GM15510 (cell line): ENCODE results near the gene GUCD1.

Experiments
- POLR2A ChIP-seq: IDR thresholded peaks from 3 replicates; pipeline ENCODE4 v1.6.1; 2011; ENCODE audit warnings: borderline replicate concordance; ENCODE audit not compliant: insufficient read length; ENCODE audit errors: extremely low read depth

Gene GUCD1

DNA sequence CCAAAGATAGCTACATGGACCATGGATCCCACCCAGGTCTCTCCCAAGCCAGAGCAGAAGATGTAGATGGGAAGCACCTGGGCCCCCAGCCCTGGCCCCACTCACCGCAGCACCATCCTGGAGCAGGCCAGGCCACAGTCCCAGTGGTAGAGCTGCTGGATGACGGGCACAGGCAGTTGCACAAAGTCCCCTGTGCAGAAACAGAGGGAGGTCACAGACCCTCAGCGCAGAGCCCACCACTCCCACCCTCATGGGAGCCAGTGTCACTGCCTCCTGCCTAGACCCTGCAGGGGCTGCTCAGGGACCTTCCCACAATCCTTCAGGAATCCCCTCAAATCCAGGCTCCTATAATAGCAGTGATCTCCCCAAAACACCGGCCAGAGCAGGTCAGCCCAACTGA lies 6.1 kb downstream of the GUCD1 start:
- no peak for TF ChIP-seq POLR2A

DNA sequence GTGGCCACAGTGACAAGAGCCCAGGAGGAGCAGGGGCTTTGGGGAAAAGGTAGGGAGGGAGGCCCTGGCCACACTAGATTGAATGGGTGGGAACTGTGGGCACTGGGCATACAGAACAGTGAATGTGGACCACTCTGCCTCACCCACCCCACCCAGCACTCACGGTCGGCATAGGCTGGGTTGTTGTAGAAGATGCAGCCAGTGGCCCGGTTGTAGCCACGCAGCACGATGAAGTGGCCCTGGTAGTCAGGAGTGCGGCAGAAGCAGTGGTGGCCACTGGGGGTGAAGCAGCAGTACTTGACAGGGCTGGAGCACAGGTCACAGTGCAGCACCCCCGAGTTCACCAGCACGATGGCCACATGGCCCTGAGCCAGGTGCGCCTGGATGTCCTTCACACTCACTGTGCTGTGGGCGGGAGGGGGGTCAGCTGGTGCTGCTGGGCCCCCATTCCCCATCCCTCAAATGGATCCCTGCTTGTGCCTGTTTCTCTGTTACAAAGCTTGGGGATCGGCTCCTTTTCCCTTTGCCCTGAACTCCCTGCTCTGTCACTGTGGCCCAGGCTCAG lies 11.2 kb downstream of the GUCD1 start:
- no peak for TF ChIP-seq POLR2A

- TF ChIP-seq POLR2A, result no peak
Measured at GRCh38 chr22:24543185-24543601, 11.7 kb downstream of the GUCD1 start.

DNA sequence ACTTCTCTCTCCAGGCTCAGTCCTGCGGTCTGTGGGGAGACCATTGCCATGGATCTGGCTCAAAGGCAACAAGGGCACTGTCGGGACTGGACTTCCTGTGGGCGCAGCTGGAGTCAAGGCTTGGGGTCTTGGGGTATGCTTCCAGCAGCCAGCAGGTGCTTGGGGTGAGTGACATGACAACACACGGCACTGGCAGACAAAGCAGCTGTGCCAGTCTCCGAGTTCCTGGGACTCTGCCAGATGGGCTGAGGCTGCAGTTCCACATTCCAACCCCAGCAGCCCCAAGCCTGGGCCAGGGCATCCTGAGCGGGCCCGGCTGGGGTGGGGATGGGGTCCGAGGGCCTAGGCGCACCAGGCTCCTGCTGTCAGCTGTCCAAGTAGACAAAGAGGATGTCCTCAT lies 12.3 kb downstream of the GUCD1 start:
- TF ChIP-seq POLR2A, result no peak

DNA sequence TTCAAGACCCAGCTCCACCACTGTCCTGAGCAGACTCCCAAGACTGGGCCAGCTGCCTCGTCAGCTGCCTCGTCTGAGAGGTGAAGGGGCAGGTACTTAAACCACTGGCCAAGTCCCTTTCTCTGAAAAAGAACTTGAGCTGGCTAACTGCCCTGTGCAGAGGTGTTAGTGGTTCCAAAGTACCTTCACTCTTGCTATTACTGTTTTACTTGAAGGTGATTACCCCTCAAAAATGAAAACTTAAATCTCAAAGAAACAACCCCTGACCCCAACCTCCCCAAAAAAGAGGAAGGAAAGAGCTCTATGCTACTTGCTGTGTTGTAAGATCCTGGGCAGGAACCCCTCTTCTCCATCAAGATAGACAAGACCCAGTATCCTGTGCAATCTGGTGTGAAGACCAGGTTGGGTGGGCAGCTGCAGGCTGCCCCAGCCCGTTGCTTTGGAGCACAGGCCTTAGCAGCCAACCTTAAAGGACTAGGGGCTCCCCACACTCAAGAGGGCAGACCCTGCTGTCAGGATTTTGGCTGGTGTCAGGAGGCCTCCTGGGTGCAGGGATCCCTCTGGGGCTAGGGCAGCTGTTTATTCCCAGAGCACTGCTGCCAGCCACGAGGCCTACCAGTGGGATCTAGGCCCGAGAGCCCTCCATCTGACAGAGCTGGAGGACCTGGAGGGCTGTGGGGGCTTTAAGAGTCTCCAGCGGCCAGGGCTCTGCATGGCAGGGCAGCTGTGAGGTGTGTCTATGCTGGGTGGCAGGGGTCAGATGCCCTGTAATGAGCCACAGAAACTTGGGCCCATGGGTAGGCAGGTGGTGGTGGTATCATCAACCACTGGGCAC lies 13.0 kb downstream of the GUCD1 start:
- no peak for TF ChIP-seq POLR2A

DNA sequence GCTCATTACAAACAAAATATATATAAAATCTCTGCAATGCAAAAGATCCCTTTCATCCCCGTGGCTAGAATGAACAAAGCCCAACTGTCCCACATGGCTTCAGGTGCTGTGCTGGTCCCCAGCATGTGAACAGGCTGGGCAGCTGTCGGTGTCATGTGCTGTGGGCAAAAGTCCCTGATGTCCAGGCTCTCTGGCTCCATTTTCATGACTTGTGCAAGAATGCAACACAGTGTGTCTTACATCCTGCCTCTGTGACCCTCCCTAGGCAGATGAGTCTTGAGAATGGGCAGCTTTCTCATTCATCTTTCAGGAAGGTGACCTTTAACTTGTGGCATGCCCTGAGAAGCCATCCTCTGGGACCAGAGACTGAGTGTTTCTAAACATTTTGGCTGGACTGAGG lies 14.5 kb downstream of the GUCD1 start:
- no peak for TF ChIP-seq POLR2A

GRCh38 chr22:24536089-24536488 lies 18.8 kb downstream of the GUCD1 start:
- no peak for TF ChIP-seq POLR2A

- TF ChIP-seq POLR2A, result no peak
Measured at GRCh38 chr22:24535348-24535747, 19.6 kb downstream of the GUCD1 start.

DNA sequence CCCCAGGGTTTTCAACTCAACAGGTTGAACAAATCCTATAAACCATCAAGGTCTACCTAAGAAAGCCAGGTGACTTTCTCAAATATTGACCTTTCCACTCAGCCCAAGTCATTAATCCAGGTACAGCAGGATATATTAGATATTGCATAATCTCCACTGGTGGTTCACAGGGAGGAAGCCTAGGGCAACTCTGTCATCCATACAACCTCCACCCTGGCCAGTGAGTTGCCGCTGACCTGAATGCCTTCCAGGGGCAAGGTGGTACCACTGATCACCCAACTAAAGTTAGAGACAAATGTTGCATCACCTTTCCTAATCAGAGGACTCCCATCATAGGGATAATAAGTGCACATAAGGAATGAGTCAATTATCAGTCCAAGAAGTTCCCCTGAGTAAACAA lies 22.9 kb downstream of the GUCD1 start:
- no peak for TF ChIP-seq POLR2A

DNA sequence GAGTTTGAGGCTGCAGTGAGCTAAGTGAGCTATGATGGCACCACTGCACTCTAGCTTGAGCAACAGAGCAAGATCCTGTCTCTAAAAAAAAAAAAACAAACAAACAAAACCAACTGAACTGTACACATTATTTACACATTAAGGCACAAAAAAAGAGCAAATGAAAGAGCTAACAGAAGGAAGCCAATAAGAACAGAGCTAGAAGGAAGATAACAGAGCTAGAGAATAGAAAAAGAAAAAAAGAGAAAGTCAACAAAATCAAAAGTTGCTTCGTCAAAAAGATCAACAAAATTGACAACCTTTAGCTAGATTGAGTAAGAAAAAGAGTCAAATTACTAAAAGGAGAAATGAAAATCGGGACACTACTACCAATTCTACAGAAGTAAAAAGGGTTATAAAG lies 25.0 kb downstream of the GUCD1 start:
- TF ChIP-seq POLR2A, result no peak

- no peak for TF ChIP-seq POLR2A
Measured at GRCh38 chr22:24526191-24526590, 28.7 kb downstream of the GUCD1 start.

DNA sequence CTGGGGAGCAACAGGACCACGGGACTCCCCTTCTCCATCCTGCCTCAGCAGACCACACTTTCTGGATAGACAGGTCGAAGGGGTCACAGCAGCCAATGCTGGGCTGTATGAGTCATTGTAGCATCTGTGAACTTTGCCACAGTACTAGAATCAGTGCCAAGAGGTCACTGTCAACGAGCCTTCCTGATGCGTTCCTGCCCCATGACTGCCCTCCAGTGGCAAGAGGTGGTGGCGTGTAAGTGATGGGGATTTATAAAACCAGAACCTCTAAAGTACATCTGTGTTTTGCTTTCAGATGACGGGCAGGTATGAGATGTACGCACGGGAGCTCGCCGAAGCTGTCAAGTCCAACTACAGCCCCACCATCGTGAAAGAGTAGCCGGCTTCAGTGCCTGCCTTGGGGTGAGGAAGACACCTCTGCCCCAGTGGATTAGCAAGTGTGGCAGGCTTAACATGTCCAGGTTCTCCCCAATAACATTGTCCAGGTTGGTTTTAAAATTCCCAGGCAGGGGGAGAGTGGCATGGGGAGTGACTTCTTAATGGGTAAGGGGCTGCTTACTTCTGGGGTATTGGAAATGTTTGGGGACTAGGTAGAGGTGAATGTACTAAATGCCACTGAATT lies 29.4 kb downstream of the GUCD1 start:
- no peak for TF ChIP-seq POLR2A

DNA sequence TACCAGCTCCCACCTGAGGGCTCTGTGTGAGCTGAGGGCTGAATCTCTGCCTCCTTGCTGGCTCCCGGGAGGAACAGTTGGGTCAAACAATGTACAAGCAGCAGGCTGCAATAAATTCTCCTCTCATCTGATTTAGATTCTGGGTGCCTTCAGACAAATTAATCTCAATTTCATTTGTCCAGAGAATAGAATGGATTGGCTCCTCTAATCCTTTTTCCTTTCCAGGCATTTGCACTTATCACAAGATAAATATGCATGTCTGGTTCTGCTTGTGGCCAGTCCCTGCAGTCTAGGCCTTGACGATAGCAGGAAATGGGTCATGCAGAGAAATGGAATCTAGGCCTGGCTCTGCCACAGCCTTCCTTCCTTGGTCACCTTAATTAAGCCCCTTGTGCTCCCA lies 31.1 kb downstream of the GUCD1 start:
- no peak for TF ChIP-seq POLR2A

DNA sequence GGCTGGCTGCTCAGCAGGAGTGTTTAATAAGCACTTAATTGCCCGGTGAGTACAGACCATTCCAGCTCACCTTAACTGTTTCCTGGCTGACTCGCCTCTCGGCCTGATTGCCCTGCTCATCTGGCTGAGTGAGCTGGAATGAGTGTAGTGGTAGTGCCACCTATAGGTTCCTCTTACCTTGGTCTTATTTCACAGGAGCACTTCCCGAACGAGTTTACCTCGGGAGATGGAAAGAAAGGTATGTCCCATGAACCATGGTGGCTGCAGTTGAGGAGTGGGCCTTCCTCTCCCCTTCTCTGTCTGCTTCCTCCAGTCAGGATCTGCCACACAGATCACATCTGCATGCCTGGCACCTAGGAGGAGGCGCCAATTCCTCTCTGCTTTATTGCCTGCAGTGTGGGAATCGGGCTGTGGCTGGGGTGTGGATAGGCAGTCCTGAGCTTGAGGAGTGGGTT lies 33.1 kb downstream of the GUCD1 start:
- no peak for TF ChIP-seq POLR2A

- TF ChIP-seq POLR2A, result no peak
Measured at GRCh38 chr22:24519496-24519895, 35.4 kb downstream of the GUCD1 start.

DNA sequence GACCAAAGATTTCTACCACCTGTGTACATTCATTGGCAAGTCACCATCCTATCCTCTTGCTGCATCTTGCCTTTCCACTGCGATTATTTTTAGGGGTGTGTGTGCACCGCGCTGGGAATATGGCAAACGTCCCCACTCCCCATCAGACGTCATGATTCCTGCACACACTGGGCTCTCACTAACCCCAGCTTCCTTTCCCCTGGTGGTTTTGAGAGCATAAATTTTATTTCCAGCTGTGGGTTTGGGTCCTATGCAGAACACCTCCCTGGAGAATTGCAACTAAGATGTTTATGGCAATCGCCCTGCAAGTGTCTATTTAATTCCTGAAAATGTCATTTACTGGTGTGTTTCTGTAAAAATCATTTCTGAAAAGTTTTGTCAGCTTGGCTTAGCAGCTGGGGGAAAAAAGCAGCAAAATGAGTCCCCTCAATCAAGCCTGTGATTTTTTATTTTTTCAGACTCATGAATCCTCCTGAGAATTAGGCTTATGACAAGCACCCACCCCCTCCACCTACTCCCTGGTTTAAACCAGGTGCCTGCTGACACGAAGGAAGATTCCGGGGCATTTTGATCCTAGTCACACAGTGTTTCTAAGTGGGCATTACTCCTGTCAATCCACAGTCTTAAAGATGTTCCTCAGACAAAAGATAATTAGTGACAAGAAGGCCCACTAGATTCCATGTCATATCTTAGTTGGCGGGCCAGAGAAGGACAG lies 36.0 kb downstream of the GUCD1 start:
- TF ChIP-seq POLR2A, result no peak

DNA sequence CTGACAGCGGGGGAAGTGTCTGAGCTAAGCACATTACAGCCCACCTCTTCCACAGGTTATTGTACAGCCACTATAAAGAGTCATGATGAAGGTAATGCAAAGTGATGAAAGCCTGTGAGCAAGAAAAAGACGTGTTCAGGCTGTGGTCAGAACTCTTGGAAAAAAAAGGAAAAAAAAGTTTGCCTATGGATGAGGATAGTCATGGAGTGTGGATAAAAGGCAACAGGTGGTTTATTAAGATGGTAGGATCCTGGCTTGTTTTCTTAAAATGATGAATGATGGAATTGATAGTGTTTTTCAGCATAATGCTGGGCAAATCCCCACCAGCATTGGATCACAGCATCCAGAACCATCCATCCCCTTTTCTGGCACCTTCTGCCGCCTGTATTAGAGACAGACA lies 36.7 kb downstream of the GUCD1 start:
- no peak for TF ChIP-seq POLR2A
